WTC11 (cell line): ENCODE measurements around the gene TAF10. TPM values are rescaled to one million over a fixed set of nuclear protein-coding genes. Genes with fewer than 3 reads are reported as not detected.

ENCODE experiments used
- ATAC-seq: fragments of 200-7000 bp; cut with Tn5 transposase; 2 replicates; pipeline ENCODE4 v1.10.0; 2021; ENCODE audit warnings: mild to moderate bottlenecking, moderate library complexity
- CTCF ChIA-PET: fragments of 300-600 bp; sonication (Branson Sonifier 250); formaldehyde crosslinking; loops from one replicate; lab custom pipeline; 2021; ENCODE audit warnings: antibody characterized with exemption; lab: Charles Lee
- POLR2A ChIA-PET: fragments of 350-600 bp; sonication (Branson Sonifier 250); formaldehyde crosslinking; loops from one replicate; lab custom pipeline; 2021; ENCODE audit warnings: antibody characterized with exemption; lab: Charles Lee
- DNase-seq: peaks from one replicate; pipeline ENCODE4 v3.0.0; 2021; ENCODE audit warnings: low spot score
- H3K27ac Mint-ChIP-seq: 2 replicates; pipeline ENCODE4 v1.8.0; 2021; ENCODE audit warnings: mixed read lengths
- H3K27me3 Mint-ChIP-seq: 2 replicates; pipeline ENCODE4 v1.8.0; 2021; ENCODE audit warnings: low read depth, mild to moderate bottlenecking, moderate library complexity, mixed read lengths
- H3K36me3 Mint-ChIP-seq: 2 replicates; pipeline ENCODE4 v1.8.0; 2021; ENCODE audit warnings: mixed read lengths
- H3K4me1 Mint-ChIP-seq: 2 replicates; pipeline ENCODE4 v1.8.0; 2022; ENCODE audit warnings: mixed read lengths
- H3K4me3 Mint-ChIP-seq: 2 replicates; pipeline ENCODE4 v1.8.0; 2021; ENCODE audit warnings: mild to moderate bottlenecking, moderate library complexity, mixed read lengths
- H3K9me3 Mint-ChIP-seq: 2 replicates; pipeline ENCODE4 v1.8.0; 2021; ENCODE audit warnings: mixed read lengths
- AR ChIP-seq: fragments of 250-450 bp; sonication (Bioruptor Pico); IDR thresholded peaks from 2 replicates; pipeline ENCODE4 v1.9.0; 2021; ENCODE audit warnings: mild to moderate bottlenecking
- ARID4B ChIP-seq: sonication (generic); formaldehyde crosslinking; IDR thresholded peaks from 2 replicates; pipeline ENCODE4 v1.8.0; 2023; ENCODE audit warnings: missing genetic modification reagents, mild to moderate bottlenecking, borderline replicate concordance
- E2F5 ChIP-seq: sonication (generic); formaldehyde crosslinking; IDR thresholded peaks from 2 replicates; pipeline ENCODE4 v1.8.1; 2022; ENCODE audit warnings: mild to moderate bottlenecking, moderate library complexity, missing genetic modification reagents
- ELF4 ChIP-seq: sonication (generic); formaldehyde crosslinking; IDR thresholded peaks from 2 replicates; pipeline ENCODE4 v1.8.1; 2022; ENCODE audit warnings: low read depth, mild to moderate bottlenecking, moderate library complexity, missing genetic modification reagents
- ERG ChIP-seq: fragments of 250-450 bp; sonication (Bioruptor Pico); IDR thresholded peaks from 2 replicates; pipeline ENCODE4 v1.8.0; 2021; ENCODE audit warnings: mild to moderate bottlenecking
- FOXK1 ChIP-seq: sonication (generic); formaldehyde crosslinking; IDR thresholded peaks from 2 replicates; pipeline ENCODE4 v1.8.0; 2022; ENCODE audit warnings: mild to moderate bottlenecking, moderate library complexity, missing genetic modification reagents
- HMGA2 ChIP-seq: fragments of 250-450 bp; sonication (Bioruptor Pico); IDR thresholded peaks from 2 replicates; pipeline ENCODE4 v1.4.0; 2021; ENCODE audit warnings: mild to moderate bottlenecking, moderate library complexity
- NFYB ChIP-seq: sonication (generic); formaldehyde crosslinking; conservative IDR thresholded peaks from 2 replicates; pipeline ENCODE4 v1.8.0; 2022; ENCODE audit warnings: low read depth, missing genetic modification reagents
- PRDM15 ChIP-seq: sonication (generic); formaldehyde crosslinking; IDR thresholded peaks from 2 replicates; pipeline ENCODE4 v1.8.0; 2022; ENCODE audit warnings: missing genetic modification reagents
- SOX15 ChIP-seq: fragments of 250-450 bp; sonication (Bioruptor Pico); IDR thresholded peaks from 2 replicates; pipeline ENCODE4 v1.9.0; 2021; ENCODE audit warnings: mild to moderate bottlenecking
- ZNF512 ChIP-seq: sonication (generic); formaldehyde crosslinking; IDR thresholded peaks from 2 replicates; pipeline ENCODE4 v1.8.1; 2022; ENCODE audit warnings: missing genetic modification reagents, borderline replicate concordance
- total RNA-seq: library from RNA; stranded (reverse); gene quantifications from 3 replicates; pipeline ENCODE4 v1.2.3, GENCODE V29; 2021

TAF10 gene
- total RNA-seq, 1 experiment from 2014 or later: 165 TPM

GRCh38 chr11:6611963-6612212 is 128 bp downstream of the TAF10 start (continued):
- TF ChIP-seq ARID4B (CRISPR knock-in tag): 0 out of 2 replicates have a peak, but pooled peaks have one; percentile 37
- TF ChIP-seq NFYB (CRISPR knock-in tag): no peak; the same call in 1 of the 2 replicates
- no peak for TF ChIP-seq ELF4 (CRISPR knock-in tag)
- 0 out of 2 replicates have a peak, but pooled peaks have one; percentile 51 for TF ChIP-seq ERG

- peaks cover 36% of the 10 kb centered on the region for H3K36me3 Mint-ChIP-seq
- H3K9me3 Mint-ChIP-seq: no peaks in the 10 kb centered on the region
- DNase-seq (peak; percentile 24), ATAC-seq (peak; percentile 5)
- H3K27ac Mint-ChIP-seq: peak overlapping the region; percentile 86
- ChIA-PET CTCF (interaction anchor here (0.6 to 2.1 kb wide), 15 partner anchors 8 to 232 kb away, joined by 3 to 13 read pairs (median 4); partner anchors contain the start of gene MRPL17), POLR2A (interaction anchor here (0.6 to 2.1 kb wide), 12 partner anchors 7 to 137 kb away, joined by 3 to 7 read pairs (median 4); partner anchors contain the start of genes ARFIP2, TIMM10B and TRIM3)
- H3K27me3 Mint-ChIP-seq: no peaks in the 10 kb centered on the region
- peak overlapping the region; percentile 88 for H3K4me3 Mint-ChIP-seq
- peaks cover 16% of the 10 kb centered on the region for H3K4me1 Mint-ChIP-seq
- TF ChIP-seq HMGA2 (no peak), NFYB (CRISPR knock-in tag) (peak; percentile 27; the same call in 1 of the 2 replicates), AR (CRISPR knock-in tag) (0 out of 2 replicates have a peak, but pooled peaks have one; percentile 6)
Measured at GRCh38 chr11:6611092-6611962, 689 bp downstream of the TAF10 start.

- no peak for ATAC-seq
- ChIA-PET CTCF (interaction anchor here (1.9 to 2.1 kb wide), 2 partner anchors 57 to 79 kb away, joined by 13 read pairs; no protein-coding TSS in a partner anchor), POLR2A (interaction anchor here (0.9 kb wide), 1 partner anchor 62 kb away, joined by 3 read pairs; no protein-coding TSS in a partner anchor)
- peak overlapping the region; percentile 88 for H3K4me3 Mint-ChIP-seq
- H3K36me3 Mint-ChIP-seq: peaks cover 36% of the 10 kb centered on the region
- peaks cover 20% of the 10 kb centered on the region for H3K4me1 Mint-ChIP-seq
- H3K27me3 Mint-ChIP-seq: no peaks in the 10 kb centered on the region
- H3K9me3 Mint-ChIP-seq: no peaks in the 10 kb centered on the region
- DNase-seq: no peak
- peak overlapping the region; percentile 86 for H3K27ac Mint-ChIP-seq
- TF ChIP-seq ZNF512 (CRISPR knock-in tag) (no peak), E2F5 (CRISPR knock-in tag) (no peak), FOXK1 (CRISPR knock-in tag) (no peak), AR (CRISPR knock-in tag) (no peak), SOX15 (CRISPR knock-in tag) (no peak), ELF4 (CRISPR knock-in tag) (no peak), PRDM15 (CRISPR knock-in tag) (no peak)
Measured at GRCh38 chr11:6610591-6610990, 1.4 kb downstream of the TAF10 start.
